Measurements from ENCODE around the gene TSPEAR.

The TSPEAR gene

GRCh38 chr21:44478124-44478800 is 233.1 kb downstream of the TSPEAR start:
- no peak for DNase-seq

- no peak for DNase-seq
These were observed 233.7 kb downstream of the TSPEAR start for GRCh38 chr21:44477712-44478111.

- no peak for DNase-seq
These were observed 234.2 kb downstream of the TSPEAR start for GRCh38 chr21:44477131-44477530.

- no peak for DNase-seq
These were observed 236.0 kb downstream of the TSPEAR start for GRCh38 chr21:44475266-44475845.

GRCh38 chr21:44473915-44474555 is 237.3 kb downstream of the TSPEAR start:
- DNase-seq: no peak

GRCh38 chr21:44471996-44472395 is 239.4 kb downstream of the TSPEAR start:
- no peak for DNase-seq

- DNase-seq: no peak
These were observed 240.0 kb downstream of the TSPEAR start for GRCh38 chr21:44471341-44471740.

GRCh38 chr21:44467859-44468195 is 243.5 kb downstream of the TSPEAR start:
- no peak for DNase-seq

GRCh38 chr21:44466996-44467858 is 244.1 kb downstream of the TSPEAR start:
- DNase-seq: no peak

GRCh38 chr21:44466351-44466954 is 244.9 kb downstream of the TSPEAR start:
- DNase-seq: no peak

- DNase-seq: no peak
These were observed 247.0 kb downstream of the TSPEAR start for GRCh38 chr21:44464351-44464750.

GRCh38 chr21:44463724-44464123 is 247.6 kb downstream of the TSPEAR start:
- no peak for DNase-seq

GRCh38 chr21:44462834-44463200 is 248.6 kb downstream of the TSPEAR start:
- DNase-seq: no peak

GRCh38 chr21:44462086-44462833 is 249.1 kb downstream of the TSPEAR start:
- DNase-seq: no peak

- no peak for DNase-seq
These were observed 249.8 kb downstream of the TSPEAR start for GRCh38 chr21:44461464-44462001.

GRCh38 chr21:44461005-44461404 is 250.4 kb downstream of the TSPEAR start:
- DNase-seq: no peak

GRCh38 chr21:44460441-44460755 is 251.0 kb downstream of the TSPEAR start:
- DNase-seq: no peak

GRCh38 chr21:44459712-44460440 is 251.5 kb downstream of the TSPEAR start:
- no peak for DNase-seq

- DNase-seq: no peak
These were observed 252.2 kb downstream of the TSPEAR start for GRCh38 chr21:44458971-44459711.

GRCh38 chr21:44456915-44457736 is 254.2 kb downstream of the TSPEAR start:
- no peak for DNase-seq
